Activated T-cell treated with anti-CD3 and anti-CD28 coated beads, Interleukin-2, amount 50 U/mL, for 4 hours (primary cell): ENCODE measurements around the gene MRTO4. TPM values are rescaled to one million over a fixed set of nuclear protein-coding genes. Genes with fewer than 3 reads are reported as not detected.
"Not testable (repeated sequence)": the region's sequence is repeated elsewhere in the genome, so short reads cannot be mapped to it uniquely, and the experiment has no call there.

ENCODE experiments used
- ATAC-seq, 2 donors: fragments of 200-7000 bp; cut with Tn5 transposase; one replicate each; pipeline ENCODE4 v1.10.0; 2021
- DNase-seq: peaks from one replicate; pipeline ENCODE4 v3.0.0-alpha.2; 2020
- H3K27me3 Mint-ChIP-seq: one replicate; pipeline ENCODE4 v1.8.0; 2021; ENCODE audit warnings: low read depth, mixed read lengths
- H3K36me3 Mint-ChIP-seq: one replicate; pipeline ENCODE4 v1.8.0; 2022; ENCODE audit warnings: mixed read lengths; ENCODE audit not compliant: insufficient read depth
- H3K4me1 Mint-ChIP-seq: one replicate; pipeline ENCODE4 v1.8.0; 2021; ENCODE audit warnings: low read depth, mixed read lengths
- H3K4me3 Mint-ChIP-seq: one replicate; pipeline ENCODE4 v1.8.0; 2021; ENCODE audit warnings: mild to moderate bottlenecking, moderate library complexity, mixed read lengths
- H3K9me3 Mint-ChIP-seq: one replicate; pipeline ENCODE4 v1.8.0; 2021; ENCODE audit warnings: mixed read lengths
- total RNA-seq, 3 donors: library from RNA; stranded (reverse); gene quantifications; one replicate each; pipeline ENCODE4 v1.2.1, GENCODE V29; 2021

Gene MRTO4
- total RNA-seq, 3 donors from 2014 or later = 199 to 231 (median 207) TPM

DNA sequence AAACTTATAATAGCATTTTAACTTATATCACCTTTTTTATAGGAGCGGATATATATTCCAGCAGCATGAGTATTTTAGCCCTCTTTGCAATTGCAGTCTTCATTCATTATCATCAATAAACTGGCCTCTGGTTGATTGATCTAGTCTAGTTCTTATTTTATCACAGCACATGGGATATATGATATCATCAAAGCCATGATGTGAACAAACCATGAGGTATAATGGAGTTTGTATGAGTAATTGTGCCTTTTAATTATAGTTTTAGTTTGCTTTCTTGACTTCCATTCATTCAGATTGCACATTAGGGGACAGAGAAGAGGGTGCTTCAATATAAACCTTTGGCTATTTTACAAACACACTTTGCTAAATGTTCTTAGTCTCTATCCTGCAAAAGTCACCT is 38.0 kb upstream of the MRTO4 start:
- Mint-ChIP-seq H3K4me1 (peaks cover 51% of the 10 kb centered on the region), H3K9me3 (no peaks in the 10 kb centered on the region), H3K27me3 (no peaks in the 10 kb centered on the region), H3K4me3 (no peak overlapping the region), H3K36me3 (peaks cover 21% of the 10 kb centered on the region)
- no peak for DNase-seq
- ATAC-seq = no peak

DNA sequence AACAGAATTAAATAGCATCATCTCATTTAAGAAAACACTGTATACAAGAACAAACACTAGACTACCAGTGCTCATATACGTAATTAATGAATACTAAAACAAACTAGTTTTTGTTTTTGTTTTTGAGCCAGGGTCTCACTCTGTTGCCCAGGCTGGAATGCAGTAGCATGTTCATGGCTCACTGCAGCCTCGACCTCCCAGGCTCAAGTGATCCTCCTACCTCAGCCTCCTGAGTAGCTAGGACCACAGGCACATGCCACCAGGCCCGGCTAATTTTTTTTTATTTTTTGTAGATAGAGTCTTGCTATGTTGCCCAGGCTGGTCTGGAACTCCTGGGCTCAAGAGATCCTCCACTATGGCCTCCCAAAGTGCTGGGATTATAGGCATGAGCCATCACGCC is 35.0 kb upstream of the MRTO4 start:
- H3K36me3 Mint-ChIP-seq = peaks cover 41% of the 10 kb centered on the region
- DNase-seq, H3K4me3 Mint-ChIP-seq, ATAC-seq, H3K27me3 Mint-ChIP-seq, H3K9me3 Mint-ChIP-seq: not testable (repeated sequence)
- peaks cover 32% of the 10 kb centered on the region for H3K4me1 Mint-ChIP-seq

DNA sequence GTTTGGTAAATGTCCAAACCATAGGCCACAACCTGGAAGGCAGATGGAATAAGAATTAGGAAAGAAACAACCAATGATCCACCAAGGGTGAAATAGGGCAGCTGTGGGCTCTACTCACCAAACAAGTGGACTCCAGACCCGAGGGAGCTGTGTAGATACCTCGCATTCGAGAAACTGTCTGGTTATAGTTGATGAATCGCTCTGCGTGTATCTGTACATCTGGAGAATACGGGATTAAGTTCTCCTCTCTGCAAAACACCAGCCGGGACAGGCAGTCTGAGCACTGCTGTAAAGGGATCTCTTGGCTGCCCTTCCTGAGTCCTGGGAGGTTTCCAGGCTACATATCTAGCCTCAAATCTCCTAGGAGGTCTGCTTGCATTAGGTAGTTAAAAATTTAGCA is 32.2 kb upstream of the MRTO4 start:
- H3K27me3 Mint-ChIP-seq = no peaks in the 10 kb centered on the region
- no peak for ATAC-seq
- H3K9me3 Mint-ChIP-seq = no peaks in the 10 kb centered on the region
- DNase-seq = no peak
- peaks cover 52% of the 10 kb centered on the region for H3K36me3 Mint-ChIP-seq
- H3K4me1 Mint-ChIP-seq = peaks cover 7% of the 10 kb centered on the region
- H3K4me3 Mint-ChIP-seq = no peak overlapping the region

- peaks cover 55% of the 10 kb centered on the region for H3K36me3 Mint-ChIP-seq
- H3K4me1 Mint-ChIP-seq = peaks cover 6% of the 10 kb centered on the region
- DNase-seq (no peak), ATAC-seq (no peak)
- H3K27me3 Mint-ChIP-seq = no peaks in the 10 kb centered on the region
- H3K4me3 Mint-ChIP-seq = no peak overlapping the region
- no peaks in the 10 kb centered on the region for H3K9me3 Mint-ChIP-seq
Observed at GRCh38 chr1:19220080-19220846, 31.3 kb upstream of the MRTO4 start.

GRCh38 chr1:19220991-19221390 is 30.6 kb upstream of the MRTO4 start:
- Mint-ChIP-seq H3K9me3 (no peaks in the 10 kb centered on the region), H3K4me3 (no peak overlapping the region), H3K4me1 (peaks cover 5% of the 10 kb centered on the region), H3K27me3 (no peaks in the 10 kb centered on the region), H3K36me3 (peaks cover 56% of the 10 kb centered on the region)
- ATAC-seq (no peak), DNase-seq (no peak)

GRCh38 chr1:19222573-19222972 is 29.0 kb upstream of the MRTO4 start:
- Mint-ChIP-seq H3K36me3 (peaks cover 62% of the 10 kb centered on the region), H3K27me3 (no peaks in the 10 kb centered on the region), H3K4me3 (no peak overlapping the region), H3K4me1 (peaks cover 5% of the 10 kb centered on the region), H3K9me3 (no peaks in the 10 kb centered on the region)
- DNase-seq (no peak), ATAC-seq (no peak)

GRCh38 chr1:19222979-19223824 is 28.4 kb upstream of the MRTO4 start:
- Mint-ChIP-seq H3K27me3 (no peaks in the 10 kb centered on the region), H3K36me3 (peaks cover 61% of the 10 kb centered on the region), H3K4me1 (peaks cover 5% of the 10 kb centered on the region), H3K4me3 (no peak overlapping the region), H3K9me3 (no peaks in the 10 kb centered on the region)
- no peak for DNase-seq
- no peak for ATAC-seq

DNA sequence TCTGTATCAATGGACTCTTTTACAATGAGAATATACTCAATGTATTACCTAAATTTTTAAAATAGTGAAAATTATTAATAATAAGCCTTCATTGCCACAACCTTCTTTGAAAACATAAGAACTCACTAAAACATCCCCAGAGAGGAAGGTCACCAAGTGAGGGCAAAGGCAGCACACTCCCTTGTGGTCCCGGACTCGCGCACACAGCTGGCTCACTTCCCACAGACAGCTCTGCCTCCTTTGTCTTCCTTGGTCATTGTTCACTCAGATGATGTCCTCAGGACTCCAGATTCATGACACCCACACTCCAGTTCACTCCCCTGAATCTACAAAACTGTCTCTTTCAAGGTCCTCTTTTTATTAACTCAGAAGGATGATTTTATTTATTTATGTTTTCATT is 22.4 kb upstream of the MRTO4 start:
- ATAC-seq (no peak), DNase-seq (no peak)
- Mint-ChIP-seq H3K36me3 (peaks cover 49% of the 10 kb centered on the region), H3K4me1 (peaks cover 2% of the 10 kb centered on the region), H3K9me3 (no peaks in the 10 kb centered on the region), H3K27me3 (no peaks in the 10 kb centered on the region), H3K4me3 (no peak overlapping the region)

DNA sequence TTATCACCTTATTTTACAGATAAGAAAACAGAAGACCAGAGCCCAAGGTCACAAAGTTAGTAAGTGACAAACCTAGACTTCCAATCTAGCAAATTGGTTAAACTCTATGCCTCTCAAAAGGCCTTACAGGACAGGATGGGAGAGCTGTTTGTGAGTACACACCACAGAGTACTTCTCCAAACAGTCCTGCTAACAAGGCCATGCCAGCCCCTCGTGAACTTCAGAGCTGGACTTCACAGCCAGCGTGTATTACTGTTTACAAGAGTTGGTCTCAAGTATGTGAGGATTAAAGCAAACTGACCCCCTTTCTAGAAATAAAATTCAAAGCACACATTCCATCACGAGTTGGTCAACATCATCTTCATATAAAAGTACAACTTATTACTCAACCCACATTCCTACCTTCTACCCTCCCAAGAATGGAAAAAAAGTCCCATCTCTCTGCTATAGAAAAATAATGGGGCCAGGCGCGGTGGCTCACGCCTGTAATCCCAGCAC is 21.7 kb upstream of the MRTO4 start:
- no peak for DNase-seq
- Mint-ChIP-seq H3K27me3 (no peaks in the 10 kb centered on the region), H3K4me3 (no peak overlapping the region), H3K4me1 (no peaks in the 10 kb centered on the region), H3K36me3 (peaks cover 42% of the 10 kb centered on the region), H3K9me3 (no peaks in the 10 kb centered on the region)
- no peak for ATAC-seq

DNA sequence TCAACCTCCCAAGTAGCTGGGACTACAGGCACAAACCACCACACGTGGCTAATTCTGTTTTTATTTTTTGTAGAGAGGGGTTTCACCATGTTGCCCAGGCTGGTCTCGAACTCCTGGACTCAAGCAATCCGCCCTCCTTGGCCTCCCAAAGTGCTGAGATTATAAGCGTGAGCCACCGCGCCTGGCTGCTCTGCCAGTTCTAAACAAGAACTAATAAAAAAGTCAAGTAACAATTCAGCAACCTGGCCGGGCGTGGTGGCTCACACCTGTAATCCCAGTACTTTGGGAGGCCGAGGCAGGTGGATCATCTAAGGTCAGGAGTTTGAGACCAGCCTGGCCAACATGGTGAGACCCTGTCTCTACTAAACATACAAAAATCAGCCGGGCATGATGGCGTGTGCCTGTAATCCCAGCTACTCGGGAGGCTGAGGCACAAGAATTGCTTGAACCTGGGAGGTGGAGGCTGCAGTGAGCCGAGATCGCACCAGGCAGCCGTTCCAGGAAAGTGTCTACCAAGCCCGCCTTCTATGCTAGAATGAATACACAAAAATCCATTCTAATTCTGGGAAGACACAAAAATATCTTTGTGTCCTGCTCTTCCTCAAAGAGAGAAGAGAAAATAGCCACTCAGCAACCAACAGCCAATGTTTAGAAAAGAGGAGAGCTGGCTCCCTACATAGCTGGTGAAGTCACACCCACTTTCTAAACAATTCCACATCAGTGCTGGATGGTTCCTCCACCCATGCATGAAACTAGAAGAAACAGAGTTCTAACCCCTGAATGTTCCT is 19.7 kb upstream of the MRTO4 start:
- H3K36me3 Mint-ChIP-seq = peaks cover 37% of the 10 kb centered on the region
- H3K4me3 Mint-ChIP-seq, DNase-seq, H3K9me3 Mint-ChIP-seq, H3K27me3 Mint-ChIP-seq, H3K4me1 Mint-ChIP-seq, ATAC-seq: not testable (repeated sequence)

DNA sequence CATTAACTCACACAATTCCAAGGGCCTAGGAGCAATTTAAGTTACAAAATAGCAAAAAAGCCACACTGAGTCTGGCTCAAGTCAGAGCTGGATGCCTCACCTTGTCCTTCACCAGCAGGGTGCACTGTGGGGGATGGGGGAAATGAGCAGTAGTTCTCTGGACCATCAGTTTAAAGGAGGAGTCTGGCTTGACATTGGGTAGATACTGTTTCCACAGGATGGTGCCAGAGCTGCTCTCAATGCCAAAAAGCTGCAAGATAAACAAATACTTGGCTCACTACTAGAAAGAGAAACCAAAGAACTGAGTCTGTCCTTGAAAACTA is 19.1 kb upstream of the MRTO4 start:
- Mint-ChIP-seq H3K9me3 (no peaks in the 10 kb centered on the region), H3K4me3 (no peak overlapping the region), H3K4me1 (no peaks in the 10 kb centered on the region), H3K36me3 (peaks cover 32% of the 10 kb centered on the region), H3K27me3 (no peaks in the 10 kb centered on the region)
- DNase-seq (no peak), ATAC-seq (no peak)

GRCh38 chr1:19234224-19234623 is 17.4 kb upstream of the MRTO4 start:
- no peaks in the 10 kb centered on the region for H3K4me1 Mint-ChIP-seq
- DNase-seq = no peak

DNA sequence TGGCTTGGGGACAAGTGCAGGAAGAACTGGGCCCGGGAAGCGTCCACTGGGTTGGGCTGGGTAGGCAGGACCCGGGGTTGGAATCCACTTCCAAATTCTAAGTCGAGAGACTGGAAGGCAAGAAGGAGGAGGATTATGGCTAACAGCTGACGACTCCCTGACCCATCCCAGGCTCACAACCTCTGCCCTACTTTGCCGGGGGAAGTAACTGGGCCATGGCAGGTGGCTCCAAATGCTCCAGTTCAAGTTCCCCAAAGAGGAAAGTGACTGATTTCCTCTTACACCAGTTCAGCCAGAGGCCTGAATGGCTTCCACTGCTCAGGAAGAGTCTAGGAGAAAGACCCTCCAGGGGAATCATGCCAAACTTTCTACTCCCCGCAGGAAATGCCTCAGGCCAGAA is 11.7 kb upstream of the MRTO4 start:
- Mint-ChIP-seq H3K4me3 (no peak overlapping the region), H3K9me3 (no peaks in the 10 kb centered on the region), H3K36me3 (peaks cover 46% of the 10 kb centered on the region), H3K4me1 (no peaks in the 10 kb centered on the region), H3K27me3 (no peaks in the 10 kb centered on the region)
- no peak for ATAC-seq
- no peak for DNase-seq

More at GRCh38 chr1:19234224-19234623, 17.4 kb upstream of the MRTO4 start:
- Mint-ChIP-seq H3K4me3 (no peak overlapping the region), H3K9me3 (no peaks in the 10 kb centered on the region), H3K36me3 (peaks cover 38% of the 10 kb centered on the region), H3K27me3 (no peaks in the 10 kb centered on the region)
- ATAC-seq = no peak
